Measurements from ENCODE around the gene CTNNBL1. TPM values are rescaled to one million over a fixed set of nuclear protein-coding genes. Genes with fewer than 3 reads are reported as not detected.
A peak's percentile ranks its signal among the peaks of the same experiment; 100 is the strongest.
"Not testable (repeated sequence)": the region's sequence is repeated elsewhere in the genome, so short reads cannot be mapped to it uniquely, and the experiment has no call there.

The CTNNBL1 gene
- total and polyA plus RNA-seq, 12 donors: 42.2 to 104 (median 52.0) TPM

- WGBS, 2 donors: 84 to 86% methylated on average over 6 of the region's 6 CpGs
- no peak for TF ChIP-seq CTCF (IDR thresholded peaks at IDR 0.05)
- no peaks in the 10 kb centered on the region for H3K4me1 ChIP-seq
- no peaks in the 10 kb centered on the region for H3K9me3 ChIP-seq
- DNase-seq (no peak), ATAC-seq (no peak)
- intact Hi-C loops (cut with DNase I): loop anchor here in 2 of 10 donors (10.0 kb wide), 3 partner anchors 98 to 568 kb away; no protein-coding TSS in a partner anchor
- H3K36me3 ChIP-seq: no peaks in the 10 kb centered on the region
- H3K4me3 ChIP-seq: no peak overlapping the region
- no peak overlapping the region for H3K27ac ChIP-seq
- H3K27me3 ChIP-seq: no peaks in the 10 kb centered on the region
These were observed 36.9 kb upstream of the CTNNBL1 start for GRCh38 chr20:37656945-37657344.

- Histone ChIP-seq H3K4me1 (no peaks in the 10 kb centered on the region), H3K36me3 (no peaks in the 10 kb centered on the region), H3K27ac (no peak overlapping the region), H3K9me3 (no peaks in the 10 kb centered on the region), H3K4me3 (no peak overlapping the region), H3K27me3 (no peaks in the 10 kb centered on the region)
- no peak for TF ChIP-seq CTCF (IDR thresholded peaks at IDR 0.05)
- ATAC-seq: peak in 1 of 8 donors; percentile 53
- 51 to 55% methylated on average over 6 of the region's 6 CpGs for WGBS, 2 donors
- no peak for DNase-seq
- intact Hi-C loops (cut with DNase I): loop anchor here in 2 of 10 donors (10.0 kb wide), 3 partner anchors 97 to 567 kb away; no protein-coding TSS in a partner anchor
These were observed 35.7 kb upstream of the CTNNBL1 start for GRCh38 chr20:37657924-37658804.

- H3K27ac ChIP-seq: no peak overlapping the region
- no peaks in the 10 kb centered on the region for H3K27me3 ChIP-seq
- H3K4me3 ChIP-seq: no peak overlapping the region
- DNase-seq: no peak
- no peak for TF ChIP-seq CTCF (IDR thresholded peaks at IDR 0.05)
- 79 to 81% methylated on average over 6 of the region's 6 CpGs for WGBS, 2 donors
- no peaks in the 10 kb centered on the region for H3K4me1 ChIP-seq
- ATAC-seq: no peak
- peaks cover 0 to 16% (median 0%) of the 10 kb centered on the region in 11 donors for H3K9me3 ChIP-seq
- no peaks in the 10 kb centered on the region for H3K36me3 ChIP-seq
- intact Hi-C loops (cut with DNase I): no loop called here
These were observed 32.3 kb upstream of the CTNNBL1 start for GRCh38 chr20:37661519-37661918.

- intact Hi-C loops (cut with DNase I): no loop called here
- H3K4me1 ChIP-seq: no peaks in the 10 kb centered on the region
- DNase-seq: no peak
- WGBS, 2 donors: 57 to 58% methylated on average over 3 of the region's 3 CpGs
- no peaks in the 10 kb centered on the region for H3K36me3 ChIP-seq
- H3K4me3 ChIP-seq: no peak overlapping the region
- H3K27me3 ChIP-seq: no peaks in the 10 kb centered on the region
- ATAC-seq: no peak
- H3K27ac ChIP-seq: no peak overlapping the region
- TF ChIP-seq CTCF (IDR thresholded peaks at IDR 0.05): no peak
- H3K9me3 ChIP-seq: peaks cover 0 to 16% (median 0%) of the 10 kb centered on the region in 11 donors
These were observed 31.5 kb upstream of the CTNNBL1 start for GRCh38 chr20:37662308-37662707.

GRCh38 chr20:37664595-37664994 lies 29.2 kb upstream of the CTNNBL1 start:
- intact Hi-C loops (cut with DNase I); ATAC-seq; H3K36me3 ChIP-seq; H3K4me3 ChIP-seq; H3K4me1 ChIP-seq; DNase-seq; H3K27ac ChIP-seq: not testable (repeated sequence)
- H3K9me3 ChIP-seq: peaks cover 0 to 16% (median 0%) of the 10 kb centered on the region in 11 donors
- 91% methylated on average over 4 of the region's 4 CpGs for WGBS, 2 donors
- H3K27me3 ChIP-seq: peaks cover 0 to 13% (median 5%) of the 10 kb centered on the region in 7 donors

All from heart right ventricle (tissue), 16 donors.